ENCODE results near the gene OR2AT4.

DNA sequence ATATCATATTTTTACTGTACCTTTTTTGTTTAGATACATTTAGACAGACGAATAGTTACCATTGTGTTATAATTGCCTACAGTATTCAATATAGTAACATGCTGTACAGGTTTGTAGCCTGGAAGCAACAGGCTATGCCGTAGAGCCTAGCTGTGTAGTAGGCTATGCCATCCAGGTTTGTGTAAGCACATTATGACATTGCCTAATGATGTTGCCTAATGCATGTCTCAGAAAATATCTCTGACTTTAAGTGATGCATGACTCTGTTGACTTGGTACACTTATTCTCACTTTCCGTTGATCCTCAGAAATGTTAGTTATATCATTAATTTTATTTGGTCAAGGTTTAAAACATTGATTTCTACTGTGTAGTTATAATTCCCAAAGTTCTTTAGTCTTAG lies 39.9 kb downstream of the OR2AT4 start:
- no peak for TF ChIP-seq GATA2 (IDR thresholded peaks at IDR 0.05; ENCODE audit: low read depth, low read length)
- no peak for TF ChIP-seq GATA3 (IDR thresholded peaks at IDR 0.05; ENCODE audit: low read depth, low read length)

Data from SH-SY5Y (cell line).